Activated gamma-delta T cell treated with anti-CD3 and anti-CD28 coated beads, Interleukin-2, amount 50 U/mL, for 16 hours (primary cell): ENCODE data around the gene TCF12.

Experiments used
- DNase-seq: peaks from one replicate; pipeline ENCODE4 v3.0.0-alpha.2; 2020; ENCODE audit warnings: low read depth

Gene TCF12

GRCh38 chr15:57255751-57256341 lies 337.4 kb downstream of the TCF12 start:
- no peak for DNase-seq

GRCh38 chr15:57256939-57257338 lies 338.5 kb downstream of the TCF12 start:
- no peak for DNase-seq

DNA sequence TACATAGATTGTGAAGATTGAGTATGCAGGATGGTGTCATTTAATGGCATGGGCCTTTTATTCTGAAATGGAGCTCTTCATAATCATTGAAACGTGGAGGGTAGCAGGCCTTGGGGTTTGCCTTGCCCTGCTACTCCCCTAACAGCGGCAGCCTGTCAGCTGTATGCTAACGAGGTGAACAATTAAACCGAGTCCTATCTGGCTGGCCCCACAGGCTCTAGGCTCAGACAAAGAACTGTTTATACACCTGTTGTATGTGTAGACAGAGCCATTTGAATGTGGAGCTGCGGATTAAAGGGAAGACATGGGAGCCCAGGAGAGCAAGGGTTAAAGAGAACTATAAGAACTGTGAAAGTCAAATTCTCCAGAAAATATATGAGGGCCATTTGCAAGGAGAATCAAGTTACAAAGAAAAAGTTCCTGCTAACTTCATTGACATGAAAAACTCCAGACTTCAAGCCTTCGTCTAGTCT lies 341.2 kb downstream of the TCF12 start:
- DNase-seq = no peak

- DNase-seq = no peak
These were observed 345.1 kb downstream of the TCF12 start for GRCh38 chr15:57263520-57263919.

- no peak for DNase-seq
These were observed 354.4 kb downstream of the TCF12 start for GRCh38 chr15:57272771-57273357.

GRCh38 chr15:57273402-57273801 lies 355.0 kb downstream of the TCF12 start:
- DNase-seq = no peak

GRCh38 chr15:57278439-57278838 lies 360.0 kb downstream of the TCF12 start:
- DNase-seq = no peak

DNA sequence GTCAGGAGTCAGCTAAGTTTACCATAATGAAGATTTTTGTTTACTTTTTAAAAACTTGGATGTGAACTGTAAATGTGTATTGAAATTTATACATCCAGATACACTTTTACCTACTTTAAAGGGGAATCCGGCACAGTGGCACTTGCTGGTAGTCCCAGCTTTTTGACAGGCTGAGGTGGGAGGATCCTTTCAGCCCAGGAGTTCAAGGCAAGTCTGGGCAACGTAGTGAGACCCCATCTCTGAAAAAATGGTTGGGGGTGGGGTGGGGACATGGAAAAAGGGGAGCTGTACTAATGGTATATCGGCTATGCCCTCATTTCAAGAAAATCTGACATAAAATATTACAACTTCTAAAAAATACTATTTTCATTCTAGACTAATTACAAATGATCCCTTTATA lies 362.0 kb downstream of the TCF12 start:
- no peak for DNase-seq

GRCh38 chr15:57281321-57281720 lies 362.9 kb downstream of the TCF12 start:
- DNase-seq = no peak

DNA sequence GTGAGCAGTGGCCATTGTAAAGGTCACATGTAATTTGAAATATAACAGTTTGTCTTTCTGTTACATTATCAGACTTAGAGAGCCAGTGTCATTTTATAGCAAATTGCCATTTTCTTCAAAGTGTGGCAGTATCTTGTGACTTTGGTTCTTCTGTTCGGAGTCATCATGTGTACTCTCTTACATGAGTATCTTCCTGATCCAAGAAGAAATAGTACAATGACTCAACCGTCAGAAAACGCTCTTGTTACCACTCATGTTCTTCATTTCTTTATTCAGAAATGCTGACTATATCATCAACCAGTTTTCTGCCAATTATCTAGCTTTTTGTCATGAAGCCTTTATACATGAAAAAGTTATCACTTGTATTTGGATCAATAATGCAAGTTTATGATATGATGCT lies 364.2 kb downstream of the TCF12 start:
- no peak for DNase-seq

GRCh38 chr15:57283774-57284503 lies 365.5 kb downstream of the TCF12 start:
- DNase-seq = no peak

DNA sequence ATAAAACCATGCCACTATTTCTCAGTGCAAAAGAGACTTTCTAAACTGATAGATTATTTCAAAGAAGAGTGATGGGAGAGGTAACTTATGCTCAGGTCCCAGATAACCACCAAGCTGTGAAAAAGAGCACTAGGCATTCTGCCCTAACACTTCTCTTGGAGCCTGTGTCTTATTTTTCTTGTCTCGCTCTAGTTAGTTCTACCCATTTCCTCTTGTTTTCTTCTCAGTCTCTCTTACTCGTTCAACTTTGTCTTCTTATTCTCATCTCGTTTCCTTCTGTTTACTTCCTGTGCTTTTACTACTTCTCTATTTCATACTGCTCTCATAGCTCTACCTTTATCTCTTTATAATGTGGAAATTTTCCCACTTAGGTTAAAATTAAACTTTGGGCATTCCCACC lies 366.1 kb downstream of the TCF12 start:
- no peak for DNase-seq

DNA sequence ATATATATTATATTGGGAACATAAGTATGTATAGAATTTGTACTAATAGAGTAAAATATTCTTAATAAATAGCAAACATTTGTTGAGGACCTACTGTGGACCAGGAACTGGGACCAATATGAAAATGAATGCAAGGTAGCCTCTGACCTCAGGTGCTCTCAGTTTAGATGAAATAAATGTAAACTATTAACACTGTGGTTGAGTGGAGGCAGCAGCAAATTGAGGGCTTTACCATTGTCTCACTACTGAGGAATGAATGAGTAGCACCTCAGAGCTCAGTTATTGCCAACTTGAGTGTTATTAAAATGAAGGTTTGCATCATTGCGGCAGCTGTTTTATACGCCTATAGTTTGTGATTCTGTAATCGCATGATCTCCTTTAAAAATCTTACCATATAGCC lies 366.9 kb downstream of the TCF12 start:
- DNase-seq = no peak

DNA sequence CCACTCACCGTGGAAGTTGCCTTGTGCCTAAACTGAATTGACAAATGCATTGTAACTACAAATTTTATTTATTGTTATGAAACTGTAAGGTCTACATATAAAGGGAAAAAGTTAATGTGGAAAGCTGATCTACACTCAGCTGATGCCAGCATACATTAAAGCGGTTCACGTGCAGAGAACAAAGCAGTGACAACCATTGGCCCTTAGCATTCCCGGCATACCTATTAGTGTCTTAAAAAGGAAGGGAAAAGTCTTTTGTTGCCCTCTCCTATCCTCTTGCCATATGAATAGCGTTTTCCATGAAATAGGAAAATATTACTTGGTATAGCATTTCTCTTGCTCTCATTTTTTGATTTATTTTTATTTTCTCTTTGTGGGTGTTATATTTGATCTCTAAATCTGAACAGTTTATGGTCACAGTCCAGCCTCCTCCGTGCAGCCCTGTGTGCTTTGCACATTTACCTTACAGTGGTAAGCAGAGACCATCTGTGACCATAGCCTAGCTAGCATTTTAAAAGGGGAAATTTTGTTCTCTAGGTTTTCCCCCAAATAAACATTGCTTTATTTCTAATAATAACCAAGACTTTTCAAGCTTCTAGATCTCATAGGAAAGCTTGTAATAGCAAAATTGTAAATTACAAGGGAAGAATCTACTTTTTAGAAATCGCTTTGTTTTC lies 368.1 kb downstream of the TCF12 start:
- DNase-seq = no peak

- no peak for DNase-seq
These were observed 368.7 kb downstream of the TCF12 start for GRCh38 chr15:57287123-57287521.

GRCh38 chr15:57288926-57289580 lies 370.6 kb downstream of the TCF12 start:
- DNase-seq = no peak

- no peak for DNase-seq
These were observed 371.7 kb downstream of the TCF12 start for GRCh38 chr15:57290187-57290586.

DNA sequence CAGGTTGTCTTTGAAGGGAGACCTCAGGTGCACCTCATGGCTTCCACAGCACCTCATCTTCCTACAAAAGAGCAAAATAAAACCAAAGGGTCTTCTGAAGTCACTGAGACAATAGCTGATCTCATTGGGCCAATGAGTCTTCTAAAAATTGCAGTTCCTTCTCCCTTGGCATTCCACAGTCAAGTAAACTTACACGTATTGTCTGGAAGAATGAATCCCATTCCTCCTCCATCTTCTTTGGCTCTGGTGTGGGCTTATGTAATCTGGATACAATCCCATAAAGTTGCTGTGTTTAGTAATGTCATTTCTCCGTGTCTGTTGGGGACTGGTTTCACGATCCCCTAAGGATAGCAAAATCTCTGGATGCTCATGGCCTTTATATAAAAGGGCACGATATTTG lies 372.4 kb downstream of the TCF12 start:
- no peak for DNase-seq

DNA sequence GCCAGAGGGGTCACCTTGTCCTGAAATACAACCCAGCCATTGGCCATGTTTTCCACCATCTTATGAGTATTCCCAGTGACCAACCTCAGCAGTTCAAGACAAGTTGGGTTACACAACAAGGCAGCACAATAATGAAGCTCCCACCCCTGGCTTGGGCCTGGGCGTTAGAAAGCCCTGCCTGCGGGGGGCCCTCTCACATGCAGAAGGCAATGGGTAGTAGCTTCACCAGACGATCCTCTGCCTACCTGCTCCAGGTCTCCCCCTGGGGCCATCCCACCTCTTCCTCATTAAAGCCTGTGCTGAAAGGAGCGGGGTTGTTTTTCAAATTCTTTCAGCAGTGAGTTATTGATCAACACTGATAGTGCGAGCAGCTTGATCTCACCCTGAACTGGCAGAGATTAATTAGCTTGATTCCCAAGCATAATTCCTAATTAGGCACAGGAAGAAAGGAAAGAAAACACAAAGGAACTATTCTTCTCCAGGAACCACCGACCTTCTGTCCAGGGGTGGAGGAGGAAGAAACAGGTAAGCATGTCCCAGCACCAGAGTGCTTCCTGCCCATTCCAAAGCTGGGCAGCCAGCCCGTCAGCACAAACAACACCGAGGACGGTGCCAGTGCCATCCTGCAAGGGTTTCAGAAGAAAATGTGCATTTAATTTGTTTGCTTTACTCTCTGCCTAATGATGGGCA lies 378.2 kb downstream of the TCF12 start:
- DNase-seq = no peak

DNA sequence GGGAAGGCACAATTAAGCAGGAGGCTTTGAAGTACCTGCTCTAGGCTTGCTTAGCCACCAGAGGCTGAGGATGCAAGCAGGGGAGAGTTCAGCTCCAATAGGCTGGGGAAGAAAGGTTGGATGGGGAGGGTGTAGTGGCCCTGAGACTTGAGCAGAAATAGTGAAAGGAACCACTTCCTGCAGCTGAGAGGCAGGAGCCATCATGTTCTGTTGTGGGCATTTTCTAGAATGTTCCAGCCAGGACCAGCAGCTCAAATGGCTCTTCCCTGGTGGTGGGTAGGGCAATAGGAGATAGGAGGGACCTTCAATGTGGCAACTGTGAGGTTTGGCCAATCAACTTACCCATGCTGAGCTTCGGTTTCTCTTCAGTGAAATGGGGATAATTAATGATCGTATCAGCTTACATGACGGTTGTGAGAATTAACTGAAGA lies 378.7 kb downstream of the TCF12 start:
- no peak for DNase-seq

GRCh38 chr15:57297630-57298029 lies 379.2 kb downstream of the TCF12 start:
- DNase-seq = no peak

GRCh38 chr15:57298204-57298603 lies 379.8 kb downstream of the TCF12 start:
- DNase-seq = no peak
